ENCODE results near the gene RNF125. TPM values are rescaled to one million over a fixed set of nuclear protein-coding genes. Genes with fewer than 3 reads are reported as not detected.

The RNF125 gene
- polyA plus RNA-seq, 2 of the 4 experiments (the other 2 are of a cell fraction), result 0.14 to 0.30 TPM

DNA sequence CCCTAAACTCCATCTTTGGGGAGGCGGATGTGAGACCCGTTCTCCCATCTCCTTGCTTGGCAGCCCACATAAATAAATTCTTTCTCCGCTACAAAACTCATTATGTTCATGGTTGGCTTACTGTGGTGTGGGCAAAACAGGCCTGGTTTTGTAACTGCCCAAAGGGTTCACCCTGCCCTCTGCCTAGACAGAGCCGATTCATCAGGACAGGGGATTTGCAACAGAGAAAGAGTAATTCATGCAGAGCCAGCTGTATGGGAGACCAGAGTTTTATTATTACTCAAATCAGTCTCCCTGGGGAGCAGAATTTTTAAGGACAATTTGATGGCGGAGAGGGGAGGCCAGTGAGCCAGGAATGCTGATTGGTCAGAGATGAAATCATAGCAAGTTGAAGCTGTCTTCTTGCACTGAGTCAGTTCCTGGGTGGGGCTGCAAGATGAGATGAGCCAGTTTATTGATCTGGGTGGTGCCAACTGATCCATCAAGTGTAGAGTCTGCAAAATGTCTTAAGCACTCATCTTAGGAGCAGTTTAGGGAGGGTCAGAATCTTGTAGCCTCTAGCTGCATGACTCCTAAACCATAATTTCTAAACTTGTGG is 8.4 kb upstream of the RNF125 start:
- Histone ChIP-seq H3K27ac (no peak overlapping the region), H3K4me1 (no peaks in the 10 kb centered on the region), H3K4me2 (no peak overlapping the region), H3K4me3 (no peak overlapping the region), H3K9me3 (no peaks in the 10 kb centered on the region)
- 87% methylated on average over 5 of the region's 5 CpGs for WGBS (ENCODE audit: missing lambda C conversion rate)
- no peak for ATAC-seq
- no peak for FAIRE-seq
- ChIA-PET CTCF (no interaction called here), POLR2A (no interaction called here)
- no peak for DNase-seq (ENCODE audit: low read depth in 1 of 2, low spot score in 1 of 2)
- TF ChIP-seq RAD21 (conservative IDR thresholded peaks at IDR 0.05 in 1 of 2, IDR thresholded peaks at IDR 0.05 in 1 of 2), result no peak
- TF ChIP-seq RFX5 (IDR thresholded peaks at IDR 0.05), result no peak
- TF ChIP-seq CEBPB (IDR thresholded peaks at IDR 0.05), result no peak
- no peak for TF ChIP-seq HOXB5 (CRISPR knock-in tag; IDR thresholded peaks at IDR 0.05)
- no peak for TF ChIP-seq KDM1A (IDR thresholded peaks at IDR 0.05; ENCODE audit: low read depth)
- TF ChIP-seq FOSB (CRISPR knock-in tag; IDR thresholded peaks at IDR 0.05), result no peak
- TF ChIP-seq RCOR1 (IDR thresholded peaks at IDR 0.05; ENCODE audit: low read depth, low read length), result no peak
- TF ChIP-seq JUNB (IDR thresholded peaks at IDR 0.05), result no peak
- TF ChIP-seq, protein P1, sequence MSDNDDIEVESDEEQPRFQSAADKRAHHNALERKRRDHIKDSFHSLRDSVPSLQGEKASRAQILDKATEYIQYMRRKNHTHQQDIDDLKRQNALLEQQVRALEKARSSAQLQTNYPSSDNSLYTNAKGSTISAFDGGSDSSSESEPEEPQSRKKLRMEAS (IDR thresholded peaks at IDR 0.05), result no peak
- no peak for TF ChIP-seq GATA3 (IDR thresholded peaks at IDR 0.05; ENCODE audit: borderline replicate concordance)
- TF ChIP-seq, protein P2, sequence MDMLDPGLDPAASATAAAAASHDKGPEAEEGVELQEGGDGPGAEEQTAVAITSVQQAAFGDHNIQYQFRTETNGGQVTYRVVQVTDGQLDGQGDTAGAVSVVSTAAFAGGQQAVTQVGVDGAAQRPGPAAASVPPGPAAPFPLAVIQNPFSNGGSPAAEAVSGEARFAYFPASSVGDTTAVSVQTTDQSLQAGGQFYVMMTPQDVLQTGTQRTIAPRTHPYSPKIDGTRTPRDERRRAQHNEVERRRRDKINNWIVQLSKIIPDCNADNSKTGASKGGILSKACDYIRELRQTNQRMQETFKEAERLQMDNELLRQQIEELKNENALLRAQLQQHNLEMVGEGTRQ (IDR thresholded peaks at IDR 0.05), result no peak
- no peak for TF ChIP-seq MAZ (IDR thresholded peaks at IDR 0.05; ENCODE audit: borderline replicate concordance, low read depth, low read length)
- TF ChIP-seq MYC (IDR thresholded peaks at IDR 0.05; ENCODE audit: borderline replicate concordance, low read length), result no peak
- TF ChIP-seq HEYL (CRISPR knock-in tag; IDR thresholded peaks at IDR 0.05), result no peak
- no peak for TF ChIP-seq ZNF302 (CRISPR knock-in tag; IDR thresholded peaks at IDR 0.05)
- TF ChIP-seq SMC3 (IDR thresholded peaks at IDR 0.05), result no peak
- no peak for TF ChIP-seq EHF (CRISPR knock-in tag; IDR thresholded peaks at IDR 0.05)
- TF ChIP-seq, protein P3, sequence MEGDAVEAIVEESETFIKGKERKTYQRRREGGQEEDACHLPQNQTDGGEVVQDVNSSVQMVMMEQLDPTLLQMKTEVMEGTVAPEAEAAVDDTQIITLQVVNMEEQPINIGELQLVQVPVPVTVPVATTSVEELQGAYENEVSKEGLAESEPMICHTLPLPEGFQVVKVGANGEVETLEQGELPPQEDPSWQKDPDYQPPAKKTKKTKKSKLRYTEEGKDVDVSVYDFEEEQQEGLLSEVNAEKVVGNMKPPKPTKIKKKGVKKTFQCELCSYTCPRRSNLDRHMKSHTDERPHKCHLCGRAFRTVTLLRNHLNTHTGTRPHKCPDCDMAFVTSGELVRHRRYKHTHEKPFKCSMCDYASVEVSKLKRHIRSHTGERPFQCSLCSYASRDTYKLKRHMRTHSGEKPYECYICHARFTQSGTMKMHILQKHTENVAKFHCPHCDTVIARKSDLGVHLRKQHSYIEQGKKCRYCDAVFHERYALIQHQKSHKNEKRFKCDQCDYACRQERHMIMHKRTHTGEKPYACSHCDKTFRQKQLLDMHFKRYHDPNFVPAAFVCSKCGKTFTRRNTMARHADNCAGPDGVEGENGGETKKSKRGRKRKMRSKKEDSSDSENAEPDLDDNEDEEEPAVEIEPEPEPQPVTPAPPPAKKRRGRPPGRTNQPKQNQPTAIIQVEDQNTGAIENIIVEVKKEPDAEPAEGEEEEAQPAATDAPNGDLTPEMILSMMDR (IDR thresholded peaks at IDR 0.05), result no peak
- no peak for TF ChIP-seq ZSCAN20 (CRISPR knock-in tag; IDR thresholded peaks at IDR 0.05)
- TF ChIP-seq, protein P4, sequence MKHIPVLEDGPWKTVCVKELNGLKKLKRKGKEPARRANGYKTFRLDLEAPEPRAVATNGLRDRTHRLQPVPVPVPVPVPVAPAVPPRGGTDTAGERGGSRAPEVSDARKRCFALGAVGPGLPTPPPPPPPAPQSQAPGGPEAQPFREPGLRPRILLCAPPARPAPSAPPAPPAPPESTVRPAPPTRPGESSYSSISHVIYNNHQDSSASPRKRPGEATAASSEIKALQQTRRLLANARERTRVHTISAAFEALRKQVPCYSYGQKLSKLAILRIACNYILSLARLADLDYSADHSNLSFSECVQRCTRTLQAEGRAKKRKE (CRISPR knock-in tag; IDR thresholded peaks at IDR 0.05; ENCODE audit: low read depth), result no peak

DNA sequence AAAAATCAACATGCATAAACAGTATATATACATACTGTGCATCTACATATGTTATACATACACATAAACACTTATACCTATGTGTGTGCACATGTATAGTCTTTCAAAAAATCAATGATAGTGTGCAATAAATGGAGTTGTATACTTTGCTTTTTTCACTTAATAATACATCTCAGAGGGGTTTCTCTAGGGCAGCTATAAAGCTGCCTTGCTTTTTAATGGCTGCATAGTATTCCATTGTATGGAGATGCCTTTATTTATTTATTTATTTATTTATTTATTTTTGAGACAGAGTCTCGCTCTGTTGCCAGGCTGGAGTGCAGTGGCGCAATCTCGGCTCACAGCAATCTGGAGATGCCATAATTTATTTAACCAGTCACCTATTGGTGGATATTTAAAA is 7.4 kb upstream of the RNF125 start:
- H3K4me1 ChIP-seq, result no peaks in the 10 kb centered on the region
- DNase-seq (ENCODE audit: low read depth in 1 of 2, low spot score in 1 of 2), result no peak
- FAIRE-seq, result no peak
- no peak overlapping the region for H3K4me3 ChIP-seq
- no peaks in the 10 kb centered on the region for H3K9me3 ChIP-seq
- 45% methylated on average over 3 of the region's 3 CpGs for WGBS (ENCODE audit: missing lambda C conversion rate)
- H3K27ac ChIP-seq, result no peak overlapping the region
- TF ChIP-seq ZSCAN20 (CRISPR knock-in tag; IDR thresholded peaks at IDR 0.05) (no peak), HDAC2 (IDR thresholded peaks at IDR 0.05) (no peak), NFE2L2 (conservative IDR thresholded peaks at IDR 0.05; ENCODE audit: low read length) (no peak), FOSL2 (IDR thresholded peaks at IDR 0.05) (no peak), FOSL2 (CRISPR knock-in tag; IDR thresholded peaks at IDR 0.05) (no peak), CEBPB (IDR thresholded peaks at IDR 0.05) (no peak), MAZ (IDR thresholded peaks at IDR 0.05; ENCODE audit: borderline replicate concordance, low read depth, low read length) (no peak), TFCP2L1 (CRISPR knock-in tag; IDR thresholded peaks at IDR 0.05) (no peak), NPAS2 (CRISPR knock-in tag; IDR thresholded peaks at IDR 0.05; ENCODE audit: borderline replicate concordance) (no peak), FOXS1 (CRISPR knock-in tag; IDR thresholded peaks at IDR 0.05) (no peak), HOXB5 (CRISPR knock-in tag; IDR thresholded peaks at IDR 0.05) (no peak), KDM5A (IDR thresholded peaks at IDR 0.05) (no peak), GATA3 (IDR thresholded peaks at IDR 0.05; ENCODE audit: borderline replicate concordance) (no peak), POLR2A (IDR thresholded peaks at IDR 0.05; ENCODE audit: low read length) (no peak), FOSB (CRISPR knock-in tag; IDR thresholded peaks at IDR 0.05) (no peak), EHF (CRISPR knock-in tag; IDR thresholded peaks at IDR 0.05) (no peak)
- TF ChIP-seq, protein P5, sequence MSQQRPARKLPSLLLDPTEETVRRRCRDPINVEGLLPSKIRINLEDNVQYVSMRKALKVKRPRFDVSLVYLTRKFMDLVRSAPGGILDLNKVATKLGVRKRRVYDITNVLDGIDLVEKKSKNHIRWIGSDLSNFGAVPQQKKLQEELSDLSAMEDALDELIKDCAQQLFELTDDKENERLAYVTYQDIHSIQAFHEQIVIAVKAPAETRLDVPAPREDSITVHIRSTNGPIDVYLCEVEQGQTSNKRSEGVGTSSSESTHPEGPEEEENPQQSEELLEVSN (IDR thresholded peaks at IDR 0.05; ENCODE audit: borderline replicate concordance, low read depth), result no peak
- TF ChIP-seq, protein P1 (IDR thresholded peaks at IDR 0.05), result no peak
- TF ChIP-seq, protein P2 (IDR thresholded peaks at IDR 0.05), result no peak
- ATAC-seq, result no peak
- CTCF ChIA-PET, result no interaction called here
- POLR2A ChIA-PET, result no interaction called here
- no peak overlapping the region for H3K4me2 ChIP-seq
